B cell (primary cell): Measurements from ENCODE around the gene DPH7. TPM values are rescaled to one million over a fixed set of nuclear protein-coding genes. Genes with fewer than 3 reads are reported as not detected.

Experiments
- ATAC-seq: fragments of 200-7000 bp; cut with Tn5 transposase; one replicate; pipeline ENCODE4 v1.10.0; 2021; ENCODE audit warnings: low read depth, mild to moderate bottlenecking, moderate number of reproducible peaks, moderate library complexity
- CTCF ChIA-PET: fragments of 350-600 bp; sonication (Branson Sonifier 250); formaldehyde crosslinking; loops from one replicate; lab custom pipeline; 2021; ENCODE audit warnings: antibody characterized with exemption, inconsistent platforms; lab: Charles Lee
- POLR2A ChIA-PET: fragments of 350-600 bp; sonication (Branson Sonifier 250); formaldehyde crosslinking; loops from one replicate; lab custom pipeline; 2021; ENCODE audit warnings: antibody characterized with exemption; lab: Charles Lee
- DNase-seq: peaks from one replicate; pipeline ENCODE4 v3.0.0; 2013
- H2AFZ ChIP-seq: 2 replicates; pipeline ENCODE4 v1.6.1; 2012; ENCODE audit warnings: mild to moderate bottlenecking, low read depth, low read length; ENCODE audit not compliant: insufficient read depth, poor library complexity, severe bottlenecking
- H3K27ac ChIP-seq, 2 donors: 1 replicate in 1 of 2; 2 replicates in 1 of 2; pipeline ENCODE4 v1.5.1; 2012 to 2013; ENCODE audit warnings: low read length in 2 of 2, mild to moderate bottlenecking in 2 of 2, moderate library complexity in 1 of 2
- H3K27me3 ChIP-seq, 4 experiments: fragments of 200-600 bp in 1 of 4; sonication (generic) in 1 of 4; replicated peaks in 1 of 4; 1 replicate in 2 of 4; 2 replicates in 2 of 4; pipeline versions ENCODE4 v1.6.1 to v1.7.0; 2013 to 2016; ENCODE audit warnings: low read length in 3 of 4, mild to moderate bottlenecking in 2 of 4, mixed read lengths in 1 of 4, moderate library complexity in 1 of 4; ENCODE audit not compliant: insufficient read depth in 4 of 4, control insufficient read depth in 3 of 4; ENCODE audit errors: control extremely low read depth in 1 of 4
- H3K36me3 ChIP-seq, 2 experiments: replicated peaks in 1 of 2; 1 replicate in 1 of 2; 2 replicates in 1 of 2; pipeline versions ENCODE4 v1.6.1 to v1.7.1; 2013; ENCODE audit warnings: low read length in 1 of 2; ENCODE audit not compliant: insufficient read depth in 2 of 2, control insufficient read depth in 1 of 2; ENCODE audit errors: control extremely low read depth in 1 of 2, extremely low read depth in 1 of 2
- H3K4me1 ChIP-seq, 2 donors: fragments of 200-600 bp in 1 of 2; sonication (generic) in 1 of 2; 1 replicate in 1 of 2; 2 replicates in 1 of 2; pipeline versions ENCODE4 v1.5.1 to v1.6.1; 2013 to 2017; ENCODE audit warnings: low read length in 2 of 2; ENCODE audit not compliant: control insufficient read depth in 2 of 2, insufficient read depth in 2 of 2
- H3K4me2 ChIP-seq: replicated peaks from 2 replicates; pipeline ENCODE3; 2012; ENCODE audit warnings: mild to moderate bottlenecking, low read depth, low read length; ENCODE audit not compliant: poor library complexity, severe bottlenecking
- H3K4me3 ChIP-seq, 5 experiments: fragments of 200-600 bp in 1 of 5; sonication (generic) in 1 of 5; 1 replicate in 3 of 5; 2 replicates in 2 of 5; pipeline versions ENCODE4 v1.5.1 to v1.7.0; 2011 to 2016; ENCODE audit warnings: low read length in 4 of 5, mild to moderate bottlenecking in 4 of 5, low read depth in 2 of 5, control low read depth in 1 of 5, moderate library complexity in 1 of 5; ENCODE audit not compliant: insufficient read depth in 1 of 5; ENCODE audit errors: control extremely low read depth in 1 of 5, extremely low read depth in 1 of 5
- H3K79me2 ChIP-seq: fragments of 200-600 bp; sonication (generic); one replicate; pipeline ENCODE4 v1.6.0; 2016; ENCODE audit warnings: low read length; ENCODE audit not compliant: control insufficient read depth, insufficient read depth
- H3K9ac ChIP-seq: fragments of 200-600 bp; sonication (generic); 2 replicates; pipeline ENCODE4 v1.6.1; 2017; ENCODE audit warnings: mild to moderate bottlenecking, low read length, moderate library complexity
- H3K9me3 ChIP-seq, 3 donors: one replicate each; pipeline versions ENCODE4 v1.6.1 to v1.7.1; 2013; ENCODE audit warnings: low read length in 2 of 3; ENCODE audit not compliant: control insufficient read depth in 2 of 3, insufficient read depth in 1 of 3; ENCODE audit errors: control extremely low read depth in 1 of 3
- H4K20me1 ChIP-seq: 2 replicates; pipeline ENCODE4 v1.6.0; 2012; ENCODE audit warnings: mild to moderate bottlenecking, low read length; ENCODE audit not compliant: insufficient read depth, control insufficient read depth, poor library complexity, severe bottlenecking
- H3K27ac Mint-ChIP-seq: one replicate; pipeline ENCODE4 v1.8.0; 2021; ENCODE audit warnings: mixed read lengths
- H3K27me3 Mint-ChIP-seq: one replicate; pipeline ENCODE4 v1.8.0; 2021; ENCODE audit warnings: mixed read lengths
- H3K4me1 Mint-ChIP-seq: one replicate; pipeline ENCODE4 v1.8.0; 2021; ENCODE audit warnings: mixed read lengths
- H3K4me3 Mint-ChIP-seq: one replicate; pipeline ENCODE4 v1.8.0; 2021; ENCODE audit warnings: mixed read lengths
- H3K9me3 Mint-ChIP-seq: one replicate; pipeline ENCODE4 v1.8.0; 2022; ENCODE audit warnings: mixed read lengths; ENCODE audit not compliant: insufficient read depth
- EZH2 ChIP-seq: IDR thresholded peaks from 2 replicates; pipeline ENCODE4 v1.6.1; 2012; ENCODE audit warnings: borderline replicate concordance, low read depth, mild to moderate bottlenecking, moderate library complexity, low read length; ENCODE audit not compliant: insufficient read depth, poor library complexity, severe bottlenecking
- WGBS: methylation state at CpG from one replicate; pipeline ENCODE4 v1.1.5; 2013; ENCODE audit warnings: missing lambda C conversion rate; ENCODE audit not compliant: insufficient coverage; 5-methylcytosine and 5-hydroxymethylcytosine counted together
- intact Hi-C: fragments of 100-400 bp; cut with micrococcal nuclease; formaldehyde crosslinking; loops from one replicate; pipeline ENCODE4 v1.10.0; 2022
- polyA plus RNA-seq: library from polyadenylated mRNA; depleted of rRNA; stranded (reverse); fragments of >200 nt; gene quantifications from 2 replicates; pipeline ENCODE4 v1.2.3, GENCODE V29; 2012
- total RNA-seq, 2 donors: library from RNA; stranded (reverse); fragments of 120-200 nt in 1 of 2; gene quantifications; 1 replicate in 1 of 2; 2 replicates in 1 of 2; pipeline versions ENCODE4 v1.2.3 to v1.2.4, GENCODE V29; 2013 to 2022
- TF ChIP-seq, protein P1 (sequence below): fragments of 200-600 bp; IDR thresholded peaks from one replicate; pipeline ENCODE4 v1.8.0; 2022; ENCODE audit warnings: antibody characterized with exemption, mild to moderate bottlenecking

The DPH7 gene
- total and polyA plus RNA-seq, 2 donors (not counting 1 experiment from before 2014, with no cell fraction given): 64.7 to 93.8 TPM

DNA sequence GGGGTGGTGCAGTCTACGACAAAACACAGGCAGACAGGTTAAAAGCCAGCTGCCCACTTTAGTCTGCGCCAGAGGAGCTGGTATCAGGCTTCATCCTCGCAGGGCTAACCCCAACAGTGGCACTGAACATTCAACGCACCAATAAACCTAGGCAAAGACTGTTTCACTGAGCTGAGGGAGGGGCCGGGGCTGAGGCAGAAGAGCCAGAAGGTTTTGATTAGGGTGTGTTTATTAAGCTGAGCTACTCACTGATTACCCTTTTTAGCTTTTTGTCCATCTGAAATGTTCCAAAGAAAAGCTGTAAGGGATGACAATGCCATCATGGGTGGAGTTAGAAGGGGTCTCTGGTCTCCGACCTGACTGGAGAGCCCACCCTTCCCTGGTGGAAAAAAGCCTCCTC, 10.2 kb upstream of the DPH7 start:
- POLR2A ChIA-PET: no interaction called here
- Histone ChIP-seq H3K27ac (no peak overlapping the region), H3K4me3 (no peak overlapping the region), H3K36me3 (peaks cover 0 to 31% of the 10 kb centered on the region in 2 experiments), H3K4me2 (peak overlapping the region; percentile 93), H2AFZ (no peak overlapping the region), H3K9me3 (no peaks in the 10 kb centered on the region), H4K20me1 (peaks cover 5% of the 10 kb centered on the region), H3K9ac (no peak overlapping the region), H3K79me2 (peaks cover 13% of the 10 kb centered on the region), H3K4me1 (peaks cover 9 to 15% of the 10 kb centered on the region in 2 donors), H3K27me3 (no peaks in the 10 kb centered on the region)
- no peak overlapping the region for H3K27ac Mint-ChIP-seq
- H3K4me1 Mint-ChIP-seq: peaks cover 12% of the 10 kb centered on the region
- no peak for ATAC-seq
- CTCF ChIA-PET: interaction anchor here (2.0 kb wide), 2 partner anchors 10 to 84 kb away, joined by 6 to 13 read pairs; partner anchors contain the start of gene DPH7
- intact Hi-C loops: no loop called here
- H3K9me3 Mint-ChIP-seq: no peaks in the 10 kb centered on the region
- TF ChIP-seq, protein P1, sequence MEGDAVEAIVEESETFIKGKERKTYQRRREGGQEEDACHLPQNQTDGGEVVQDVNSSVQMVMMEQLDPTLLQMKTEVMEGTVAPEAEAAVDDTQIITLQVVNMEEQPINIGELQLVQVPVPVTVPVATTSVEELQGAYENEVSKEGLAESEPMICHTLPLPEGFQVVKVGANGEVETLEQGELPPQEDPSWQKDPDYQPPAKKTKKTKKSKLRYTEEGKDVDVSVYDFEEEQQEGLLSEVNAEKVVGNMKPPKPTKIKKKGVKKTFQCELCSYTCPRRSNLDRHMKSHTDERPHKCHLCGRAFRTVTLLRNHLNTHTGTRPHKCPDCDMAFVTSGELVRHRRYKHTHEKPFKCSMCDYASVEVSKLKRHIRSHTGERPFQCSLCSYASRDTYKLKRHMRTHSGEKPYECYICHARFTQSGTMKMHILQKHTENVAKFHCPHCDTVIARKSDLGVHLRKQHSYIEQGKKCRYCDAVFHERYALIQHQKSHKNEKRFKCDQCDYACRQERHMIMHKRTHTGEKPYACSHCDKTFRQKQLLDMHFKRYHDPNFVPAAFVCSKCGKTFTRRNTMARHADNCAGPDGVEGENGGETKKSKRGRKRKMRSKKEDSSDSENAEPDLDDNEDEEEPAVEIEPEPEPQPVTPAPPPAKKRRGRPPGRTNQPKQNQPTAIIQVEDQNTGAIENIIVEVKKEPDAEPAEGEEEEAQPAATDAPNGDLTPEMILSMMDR: no peak
- no peak for TF ChIP-seq EZH2
- no peaks in the 10 kb centered on the region for H3K27me3 Mint-ChIP-seq
- WGBS: 95% methylated on average over 4 of the region's 6 CpGs
- peak overlapping the region; percentile 85 for H3K4me3 Mint-ChIP-seq
- no peak for DNase-seq

DNA sequence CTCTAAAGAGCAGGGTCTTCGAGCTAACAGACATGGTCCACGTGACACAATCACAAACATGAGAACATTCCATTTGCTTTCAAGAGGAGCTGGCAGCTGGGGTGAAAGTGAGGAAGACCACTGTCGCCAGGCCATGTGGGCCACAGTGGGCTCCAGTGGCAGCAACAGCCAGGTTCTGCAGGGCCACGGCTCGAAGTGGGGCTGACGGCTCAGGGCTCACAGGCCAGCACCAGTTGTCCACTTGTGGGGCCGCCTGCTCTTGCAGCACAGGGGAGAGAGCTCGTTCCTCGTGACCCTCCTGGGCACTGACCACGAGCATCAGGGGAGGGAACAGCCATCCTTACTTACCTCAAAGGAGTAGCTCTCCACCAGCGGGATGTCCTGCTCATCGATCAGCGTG, 9.6 kb upstream of the DPH7 start:
- ATAC-seq (no peak), DNase-seq (no peak)
- H3K9me3 Mint-ChIP-seq: no peaks in the 10 kb centered on the region
- Histone ChIP-seq H3K27me3 (no peaks in the 10 kb centered on the region), H3K4me1 (peaks cover 9 to 15% of the 10 kb centered on the region in 2 donors), H3K36me3 (peaks cover 0 to 36% of the 10 kb centered on the region in 2 experiments), H2AFZ (no peak overlapping the region), H3K4me3 (no peak overlapping the region), H4K20me1 (peaks cover 5% of the 10 kb centered on the region), H3K79me2 (peaks cover 13% of the 10 kb centered on the region), H3K9ac (no peak overlapping the region), H3K27ac (no peak overlapping the region), H3K9me3 (no peaks in the 10 kb centered on the region), H3K4me2 (no peak overlapping the region)
- peak overlapping the region; percentile 85 for H3K4me3 Mint-ChIP-seq
- H3K4me1 Mint-ChIP-seq: peaks cover 12% of the 10 kb centered on the region
- POLR2A ChIA-PET: interaction anchor here (0.6 kb wide), 1 partner anchor 66 kb away, joined by 3 read pairs; no protein-coding TSS in a partner anchor
- no peaks in the 10 kb centered on the region for H3K27me3 Mint-ChIP-seq
- CTCF ChIA-PET: interaction anchor here (0.5 to 2.0 kb wide), 5 partner anchors 9 to 85 kb away, joined by 3 to 13 read pairs (median 5); partner anchors contain the start of gene DPH7
- WGBS: over 99% methylated on average over 6 of the region's 13 CpGs
- intact Hi-C loops: no loop called here
- peak overlapping the region; percentile 20 for H3K27ac Mint-ChIP-seq
- TF ChIP-seq EZH2: no peak
- TF ChIP-seq, protein P1: no peak
